MCF 10A (cell line): ENCODE results near the gene KDM6A. TPM values are rescaled to one million over a fixed set of nuclear protein-coding genes. Genes with fewer than 3 reads are reported as not detected.

Experiments used
- BruUV-seq: library from RNA; stranded (reverse); fragments of 400-500 nt; replicated peaks from 2 replicates; lab custom pipeline; 2021; lab: Mats Ljungman, UMichigan
- CTCF ChIA-PET: fragments of 300-600 bp; sonication (Branson Sonifier 250); formaldehyde crosslinking; extraction: SDS; loops from one replicate; lab custom pipeline; 2021; ENCODE audit warnings: antibody characterized with exemption, inconsistent platforms; lab: Yijun Ruan, JAX
- POLR2A ChIA-PET: fragments of 300-600, 350-650 bp; sonication (Branson Sonifier 250); formaldehyde crosslinking; extraction: SDS; loops from one replicate; lab custom pipeline; 2020; ENCODE audit warnings: antibody characterized with exemption, inconsistent platforms; lab: Yijun Ruan, JAX
- DNase-seq: peaks from one replicate; pipeline ENCODE4 v3.0.0-alpha.2; 2018; ENCODE audit not compliant: unreplicated experiment
- H3K27ac Mint-ChIP-seq: one replicate; pipeline ENCODE4 v1.8.0; 2022; ENCODE audit warnings: mild to moderate bottlenecking, low read depth, mixed read lengths; ENCODE audit not compliant: unreplicated experiment
- H3K27me3 Mint-ChIP-seq: one replicate; pipeline ENCODE4 v1.8.0; 2022; ENCODE audit warnings: mixed read lengths; ENCODE audit not compliant: insufficient read depth, unreplicated experiment
- H3K36me3 Mint-ChIP-seq: one replicate; pipeline ENCODE4 v1.8.0; 2022; ENCODE audit warnings: mild to moderate bottlenecking, moderate library complexity, mixed read lengths; ENCODE audit not compliant: insufficient read depth, unreplicated experiment
- H3K4me1 Mint-ChIP-seq: one replicate; pipeline ENCODE4 v1.8.0; 2022; ENCODE audit warnings: mixed read lengths; ENCODE audit not compliant: insufficient read depth, unreplicated experiment
- H3K4me3 Mint-ChIP-seq: one replicate; pipeline ENCODE4 v1.8.0; 2022; ENCODE audit warnings: mild to moderate bottlenecking, moderate library complexity, mixed read lengths; ENCODE audit not compliant: unreplicated experiment
- H3K9me3 Mint-ChIP-seq: one replicate; pipeline ENCODE4 v1.8.0; 2022; ENCODE audit warnings: mixed read lengths; ENCODE audit not compliant: unreplicated experiment
- intact Hi-C: fragments of 100-400 bp; cut with micrococcal nuclease; formaldehyde crosslinking; loops from 2 replicates; pipeline ENCODE4 v1.14.1; 2022
- total RNA-seq: library from RNA; stranded (reverse); gene quantifications from 2 replicates; pipeline ENCODE4 v1.2.3, GENCODE V29; 2022
- TF ChIP-seq, protein P1 (sequence below): fragments of 200-600 bp; IDR thresholded peaks from one replicate; pipeline ENCODE4 v1.8.0; 2022; ENCODE audit warnings: antibody characterized with exemption, mild to moderate bottlenecking; ENCODE audit not compliant: unreplicated experiment

The KDM6A gene
- total RNA-seq, 1 experiment from 2014 or later = 31.8 TPM

DNA sequence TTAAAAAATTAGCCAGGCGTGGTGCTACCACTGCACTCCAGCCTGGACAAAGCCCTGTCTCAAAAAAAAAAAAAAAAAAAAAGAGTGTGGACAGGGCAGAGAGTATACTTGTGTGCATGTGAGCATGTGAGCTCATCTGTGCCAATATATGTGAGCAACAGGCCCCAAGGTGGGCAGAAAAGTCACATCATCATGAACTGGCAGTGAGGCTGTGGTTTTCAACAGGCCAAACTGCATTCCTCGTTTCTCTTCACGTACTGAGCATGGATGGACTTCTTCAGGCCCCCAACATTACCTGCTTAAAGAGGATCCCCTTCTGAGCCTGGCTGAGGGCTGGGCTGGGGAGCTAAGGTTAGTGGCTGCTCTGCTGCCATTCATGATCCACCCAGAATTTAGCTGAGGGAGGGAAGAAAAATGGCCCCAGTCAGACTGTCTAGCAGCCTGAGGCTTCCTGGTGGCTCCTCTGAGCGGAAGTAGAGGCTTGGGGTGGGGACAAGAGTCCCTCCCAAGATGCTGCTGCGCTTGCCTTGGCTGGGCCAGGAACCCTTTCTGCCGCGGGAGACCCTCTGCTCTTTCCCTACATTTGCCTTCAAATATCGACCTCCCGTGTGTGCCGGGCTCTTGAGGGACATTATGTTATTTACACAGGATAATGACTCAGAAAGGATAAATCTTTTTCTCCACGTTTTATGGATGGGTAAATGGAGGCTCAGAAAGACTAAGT, 272.7 kb downstream of the KDM6A start:
- Mint-ChIP-seq H3K4me1 (no peaks in the 10 kb centered on the region), H3K27me3 (peaks cover 54% of the 10 kb centered on the region), H3K9me3 (no peaks in the 10 kb centered on the region), H3K36me3 (no peaks in the 10 kb centered on the region), H3K4me3 (no peak overlapping the region), H3K27ac (no peak overlapping the region)
- TF ChIP-seq, protein P1, sequence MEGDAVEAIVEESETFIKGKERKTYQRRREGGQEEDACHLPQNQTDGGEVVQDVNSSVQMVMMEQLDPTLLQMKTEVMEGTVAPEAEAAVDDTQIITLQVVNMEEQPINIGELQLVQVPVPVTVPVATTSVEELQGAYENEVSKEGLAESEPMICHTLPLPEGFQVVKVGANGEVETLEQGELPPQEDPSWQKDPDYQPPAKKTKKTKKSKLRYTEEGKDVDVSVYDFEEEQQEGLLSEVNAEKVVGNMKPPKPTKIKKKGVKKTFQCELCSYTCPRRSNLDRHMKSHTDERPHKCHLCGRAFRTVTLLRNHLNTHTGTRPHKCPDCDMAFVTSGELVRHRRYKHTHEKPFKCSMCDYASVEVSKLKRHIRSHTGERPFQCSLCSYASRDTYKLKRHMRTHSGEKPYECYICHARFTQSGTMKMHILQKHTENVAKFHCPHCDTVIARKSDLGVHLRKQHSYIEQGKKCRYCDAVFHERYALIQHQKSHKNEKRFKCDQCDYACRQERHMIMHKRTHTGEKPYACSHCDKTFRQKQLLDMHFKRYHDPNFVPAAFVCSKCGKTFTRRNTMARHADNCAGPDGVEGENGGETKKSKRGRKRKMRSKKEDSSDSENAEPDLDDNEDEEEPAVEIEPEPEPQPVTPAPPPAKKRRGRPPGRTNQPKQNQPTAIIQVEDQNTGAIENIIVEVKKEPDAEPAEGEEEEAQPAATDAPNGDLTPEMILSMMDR = no peak
- ChIA-PET POLR2A (no interaction called here), CTCF (interaction anchor here (0.7 kb wide), 1 partner anchor 1290 kb away, joined by 3 read pairs; no protein-coding TSS in a partner anchor)
- BruUV-seq = no TSS peak
- DNase-seq = no peak
- intact Hi-C loops = no loop called here

DNA sequence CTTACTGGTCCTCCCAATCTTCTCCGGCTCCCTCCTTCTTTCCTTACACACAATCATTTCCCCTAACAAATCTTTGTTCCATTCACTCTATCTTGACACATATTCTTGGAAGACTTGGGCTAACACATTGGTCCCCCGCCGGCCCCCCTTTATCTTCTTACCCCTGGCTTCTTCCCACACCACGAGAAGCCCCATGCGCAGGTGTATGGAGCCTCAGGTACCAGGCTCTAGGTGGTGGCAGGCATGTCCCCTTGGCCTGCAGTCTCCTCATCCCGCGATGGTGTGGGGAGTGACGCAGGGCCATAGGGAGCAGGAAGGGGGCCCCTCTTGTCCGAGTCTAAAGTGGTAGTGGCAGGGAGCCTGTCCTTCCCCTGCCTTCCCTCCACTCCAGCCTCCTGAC, 277.8 kb downstream of the KDM6A start:
- Mint-ChIP-seq H3K9me3 (no peaks in the 10 kb centered on the region), H3K36me3 (no peaks in the 10 kb centered on the region), H3K4me3 (no peak overlapping the region), H3K4me1 (peaks cover 7% of the 10 kb centered on the region), H3K27me3 (peaks cover 64% of the 10 kb centered on the region), H3K27ac (no peak overlapping the region)
- no peak for DNase-seq
- TF ChIP-seq, protein P1 = no peak
- BruUV-seq = no TSS peak
- POLR2A ChIA-PET = interaction anchor here (0.6 kb wide), 1 partner anchor 1109 kb away, joined by 6 read pairs; no protein-coding TSS in a partner anchor
- CTCF ChIA-PET = no interaction called here
- intact Hi-C loops = no loop called here

- Mint-ChIP-seq H3K4me3 (no peak overlapping the region), H3K27ac (peak overlapping the region; percentile 8), H3K9me3 (no peaks in the 10 kb centered on the region), H3K27me3 (peaks cover 64% of the 10 kb centered on the region), H3K36me3 (no peaks in the 10 kb centered on the region), H3K4me1 (peaks cover 7% of the 10 kb centered on the region)
- ChIA-PET POLR2A (no interaction called here), CTCF (interaction anchor here (0.6 kb wide), 1 partner anchor 14 kb away, joined by 6 read pairs; no protein-coding TSS in a partner anchor)
- TF ChIP-seq, protein P1 = no peak
- intact Hi-C loops = no loop called here
- BruUV-seq = no TSS peak
- DNase-seq = no peak
Observed at GRCh38 chrX:45154033-45154360, 281.0 kb downstream of the KDM6A start.

DNA sequence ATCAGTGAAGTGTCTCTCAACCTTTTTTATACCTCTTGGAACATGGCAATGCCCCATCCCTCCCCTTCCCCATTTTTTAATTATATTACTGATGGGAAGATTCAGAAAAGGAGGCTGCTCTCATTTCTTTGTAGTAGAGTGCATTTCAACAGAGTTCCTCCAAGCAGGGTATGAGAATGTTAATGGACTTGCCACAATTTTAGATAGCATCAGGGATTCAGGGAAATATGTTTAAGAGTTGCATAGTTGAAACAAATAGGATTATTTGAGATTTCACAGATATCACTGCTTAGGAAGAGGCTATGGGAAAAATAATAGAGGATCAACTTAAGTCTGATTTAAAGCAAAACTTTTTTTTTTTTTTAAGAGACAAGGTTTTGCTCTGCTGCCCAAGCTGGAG, 281.5 kb downstream of the KDM6A start:
- H3K9me3 Mint-ChIP-seq = no peaks in the 10 kb centered on the region

More for the DNA sequence above, 281.5 kb downstream of the KDM6A start:
- BruUV-seq = no TSS peak
- Mint-ChIP-seq H3K36me3 (no peaks in the 10 kb centered on the region), H3K4me3 (no peak overlapping the region), H3K27ac (peak overlapping the region; percentile 8), H3K27me3 (peaks cover 62% of the 10 kb centered on the region), H3K4me1 (peaks cover 7% of the 10 kb centered on the region)
- intact Hi-C loops = no loop called here
- no peak for DNase-seq
- ChIA-PET CTCF (no interaction called here), POLR2A (no interaction called here)
- TF ChIP-seq, protein P1 = no peak
